Measurements from ENCODE around the gene NLGN3. TPM values are rescaled to one million over a fixed set of nuclear protein-coding genes. Genes with fewer than 3 reads are reported as not detected.

The NLGN3 gene
- total RNA-seq, 1 donor from 2014 or later, result 0.49 TPM

DNA sequence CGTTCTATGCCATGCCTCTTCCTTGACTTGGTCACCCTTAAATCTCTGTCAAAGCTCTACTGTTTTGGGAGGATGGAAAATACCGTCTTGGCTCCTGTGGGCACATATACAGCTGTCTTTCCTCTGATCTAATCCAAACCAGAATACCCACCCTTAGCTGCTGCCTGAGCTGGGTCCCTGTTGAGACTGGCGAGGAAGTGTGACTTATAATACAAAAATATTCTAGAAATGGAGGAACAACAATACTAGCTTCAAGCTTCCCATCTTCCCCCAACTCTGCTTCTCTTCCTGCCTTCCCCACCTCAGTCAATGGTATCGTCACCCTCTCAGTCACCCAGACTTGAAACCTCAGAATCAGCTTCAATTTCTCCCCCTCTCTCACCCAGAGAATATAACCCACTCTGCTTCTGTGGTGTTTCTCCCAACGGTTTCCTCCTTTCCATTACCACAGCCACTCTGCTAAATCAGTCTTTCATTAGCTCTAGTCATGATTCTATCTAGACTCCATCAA, 32.7 kb upstream of the NLGN3 start:
- DNase-seq (ENCODE audit: missing footprints) (no peak), ATAC-seq (no peak)
- intact Hi-C loops (cut with DNase I), result no loop called here

DNA sequence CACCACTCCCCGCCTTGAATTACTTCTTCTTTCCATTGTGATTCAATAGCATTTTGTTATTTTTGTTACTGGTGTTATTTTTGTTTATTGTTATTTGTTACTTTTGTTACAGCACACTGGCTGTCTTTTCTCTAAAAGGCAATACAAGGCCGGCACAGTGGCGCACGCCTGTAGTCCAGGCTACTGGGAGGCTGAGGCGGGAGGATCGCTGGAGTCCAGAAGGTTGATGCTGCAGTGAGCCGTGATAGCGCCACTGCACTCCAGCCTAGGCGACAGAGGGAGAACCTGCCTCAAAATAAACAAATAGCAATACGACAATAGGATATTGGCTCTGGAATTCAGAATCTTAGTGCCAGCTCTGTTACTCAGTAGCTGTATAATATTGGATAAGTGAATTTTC, 27.3 kb upstream of the NLGN3 start:
- ATAC-seq (no peak), DNase-seq (ENCODE audit: missing footprints) (no peak)
- intact Hi-C loops (cut with DNase I), result no loop called here

- DNase-seq (ENCODE audit: missing footprints), result peak; percentile 88
- intact Hi-C loops (cut with DNase I), result no loop called here
- ATAC-seq, result peak; percentile 99
Observed at GRCh38 chrX:71118032-71118984, 26.3 kb upstream of the NLGN3 start, which contains the start of gene MED12. MED12 (plus strand) TSS chrX:71118596; CDS start chrX:71118755, 159 bp downstream.

GRCh38 chrX:71118985-71119535, 25.6 kb upstream of the NLGN3 start:
- DNase-seq (ENCODE audit: missing footprints) (no peak), ATAC-seq (peak; percentile 29)
- intact Hi-C loops (cut with DNase I), result no loop called here

- intact Hi-C loops (cut with DNase I), result no loop called here
- DNase-seq (ENCODE audit: missing footprints), result no peak
- ATAC-seq, result no peak
Observed at GRCh38 chrX:71128166-71128833, 16.3 kb upstream of the NLGN3 start.

- peak; percentile 79 for DNase-seq (ENCODE audit: missing footprints)
- ATAC-seq, result peak; percentile 56
- intact Hi-C loops (cut with DNase I), result no loop called here
Observed at GRCh38 chrX:71128915-71129765, 15.5 kb upstream of the NLGN3 start.

- intact Hi-C loops (cut with DNase I), result no loop called here
- ATAC-seq, result no peak
- no peak for DNase-seq (ENCODE audit: missing footprints)
Observed at GRCh38 chrX:71131510-71131909, 13.1 kb upstream of the NLGN3 start.

DNA sequence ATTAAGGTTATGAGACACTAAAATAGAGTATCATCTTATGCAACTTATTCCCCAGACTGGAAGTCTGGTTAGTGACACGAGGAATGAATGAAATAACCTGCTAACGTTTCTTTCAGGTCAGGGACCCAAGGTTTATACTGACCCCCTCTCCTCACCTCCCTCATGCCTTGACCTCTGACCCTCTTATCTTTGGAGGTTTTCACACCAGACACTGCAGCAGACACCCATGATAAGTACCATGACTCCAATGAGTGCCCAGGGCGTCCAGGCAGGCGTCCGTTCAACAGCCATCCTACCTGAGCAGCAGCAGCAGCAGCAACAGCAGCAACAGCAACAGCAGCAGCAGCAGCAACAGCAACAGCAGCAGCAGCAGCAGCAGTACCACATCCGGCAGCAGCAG, 4.2 kb upstream of the NLGN3 start:
- intact Hi-C loops (cut with DNase I), result no loop called here
- DNase-seq (ENCODE audit: missing footprints), result no peak
- no peak for ATAC-seq

- DNase-seq (ENCODE audit: missing footprints), result no peak
- intact Hi-C loops (cut with DNase I), result no loop called here
- ATAC-seq, result no peak
Observed at GRCh38 chrX:71143508-71143907, 1.1 kb upstream of the NLGN3 start.

- ATAC-seq (no peak), DNase-seq (ENCODE audit: missing footprints) (no peak)
- intact Hi-C loops (cut with DNase I), result no loop called here
Observed at GRCh38 chrX:71147496-71148277, 3.0 kb downstream of the NLGN3 start.

- DNase-seq (ENCODE audit: missing footprints), result no peak
- ATAC-seq, result no peak
- intact Hi-C loops (cut with DNase I), result no loop called here
Observed at GRCh38 chrX:71148278-71148663, 3.6 kb downstream of the NLGN3 start.

GRCh38 chrX:71151366-71151765, 6.7 kb downstream of the NLGN3 start:
- intact Hi-C loops (cut with DNase I), result no loop called here
- ATAC-seq (no peak), DNase-seq (ENCODE audit: missing footprints) (no peak)

GRCh38 chrX:71154196-71154595, 9.6 kb downstream of the NLGN3 start:
- intact Hi-C loops (cut with DNase I), result no loop called here
- ATAC-seq (no peak), DNase-seq (ENCODE audit: missing footprints) (no peak)

- intact Hi-C loops (cut with DNase I), result no loop called here
- DNase-seq (ENCODE audit: missing footprints), result no peak
- no peak for ATAC-seq
Observed at GRCh38 chrX:71154641-71155040, 10.0 kb downstream of the NLGN3 start.

- DNase-seq (ENCODE audit: missing footprints) (no peak), ATAC-seq (no peak)
- intact Hi-C loops (cut with DNase I), result no loop called here
Observed at GRCh38 chrX:71158603-71159002, 14.0 kb downstream of the NLGN3 start.

DNA sequence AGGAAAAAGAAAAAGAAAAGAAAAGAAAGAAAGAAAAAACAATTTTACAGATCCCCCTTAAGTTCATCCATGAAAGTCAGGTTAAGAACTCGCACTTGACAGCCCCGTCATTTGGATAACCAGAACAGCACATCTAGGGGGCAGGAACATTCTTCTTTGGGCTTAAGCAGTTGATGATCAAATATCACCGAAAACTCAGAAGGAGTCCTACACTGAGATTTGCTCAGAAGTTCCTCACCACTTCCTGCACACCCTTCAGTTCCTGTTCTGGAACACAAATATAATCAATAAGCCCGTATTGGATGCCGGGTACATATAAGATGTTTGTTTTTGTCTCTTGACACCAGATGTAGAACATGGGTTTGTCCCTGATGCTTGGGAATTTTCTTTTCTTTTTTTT, 14.7 kb downstream of the NLGN3 start:
- ATAC-seq (no peak), DNase-seq (ENCODE audit: missing footprints) (no peak)
- intact Hi-C loops (cut with DNase I), result no loop called here

- ATAC-seq (no peak), DNase-seq (ENCODE audit: missing footprints) (no peak)
- intact Hi-C loops (cut with DNase I), result no loop called here
Observed at GRCh38 chrX:71160475-71160874, 15.8 kb downstream of the NLGN3 start.

DNA sequence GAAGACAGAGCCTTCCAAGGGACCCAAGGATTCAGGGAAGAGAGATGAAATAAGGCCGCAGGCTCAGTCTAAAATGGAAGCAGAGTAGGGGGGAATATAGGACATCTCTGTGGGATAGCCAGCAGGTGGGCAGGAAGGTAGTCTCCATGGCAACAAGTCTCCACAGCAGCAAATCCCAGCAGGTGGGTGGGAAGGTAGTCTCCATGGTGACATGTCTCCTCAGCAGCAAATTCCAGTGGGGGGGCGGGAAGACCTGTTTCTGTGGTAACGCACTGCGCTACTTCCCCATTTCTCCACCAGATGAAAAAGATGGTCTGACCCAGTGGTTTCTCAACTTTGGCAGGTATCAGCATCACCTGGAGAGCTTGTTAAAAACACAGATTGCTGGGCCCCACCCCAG, 18.3 kb downstream of the NLGN3 start:
- DNase-seq (ENCODE audit: missing footprints), result no peak
- intact Hi-C loops (cut with DNase I), result no loop called here
- no peak for ATAC-seq
